ENCODE results near the gene SUPT7L. TPM values are rescaled to one million over a fixed set of nuclear protein-coding genes. Genes with fewer than 3 reads are reported as not detected.

SUPT7L gene
- polyA plus RNA-seq, 1 donor (not counting 4 experiments of a cell fraction or from before 2014, with no cell fraction given) = 39.8 TPM

GRCh38 chr2:27708257-27708654 lies 44.8 kb upstream of the SUPT7L start:
- no peaks in the 10 kb centered on the region for H3K36me3 ChIP-seq (ENCODE audit: control insufficient read depth in 2 of 2, extremely low read depth in 1 of 2, insufficient read depth in 2 of 2, low read length in 2 of 2)
- no peak overlapping the region for H3K4me2 ChIP-seq (ENCODE audit: control insufficient read depth, extremely low read depth, insufficient read depth, low read depth, low read length)
- no peak overlapping the region for H3K27ac ChIP-seq (ENCODE audit: control insufficient read depth, insufficient read depth, low read length)
- H3K9ac ChIP-seq (ENCODE audit: control insufficient read depth, extremely low read depth, insufficient read depth, low read length) = no peak overlapping the region
- no peaks in the 10 kb centered on the region for H3K79me2 ChIP-seq (ENCODE audit: control insufficient read depth, insufficient read depth, low read length)
- H3K4me3 ChIP-seq (ENCODE audit: control insufficient read depth in 2 of 3, extremely low read depth in 1 of 3, insufficient read depth in 2 of 3, low read depth in 1 of 3, low read length in 3 of 3) = no peak overlapping the region
- DNase-seq (ENCODE audit: low read depth, low spot score) (no peak), FAIRE-seq (no peak)
- no peaks in the 10 kb centered on the region for H3K9me1 ChIP-seq (ENCODE audit: control insufficient read depth, extremely low read depth, insufficient read depth, low read length)
- no peaks in the 10 kb centered on the region for H4K20me1 ChIP-seq (ENCODE audit: control insufficient read depth, extremely low read depth, insufficient read depth, low read length)
- H3K27me3 ChIP-seq (ENCODE audit: control insufficient read depth, extremely low read depth, insufficient read depth, low read length) = no peaks in the 10 kb centered on the region
- TF ChIP-seq EZH2 (IDR thresholded peaks at IDR 0.05; ENCODE audit: low read length) = no peak
- no peak for TF ChIP-seq CTCF (optimal IDR thresholded peaks at IDR 0.05 in 1 of 3, IDR thresholded peaks at IDR 0.05 in 1 of 3, conservative IDR thresholded peaks at IDR 0.05 in 1 of 3; ENCODE audit: extremely low read depth in 1 of 3, insufficient read depth in 2 of 3, low read length in 3 of 3)
- H3K4me1 ChIP-seq (ENCODE audit: control insufficient read depth, extremely low read depth, insufficient read depth, low read length) = peaks cover 51% of the 10 kb centered on the region
- dilution Hi-C loops (cut with MboI; ENCODE audit: extremely low pct_ligation_motif_present, low sequenced_read_pairs) = no loop called here
- no peak overlapping the region for H2AFZ ChIP-seq (ENCODE audit: control insufficient read depth, low read length)
- no peaks in the 10 kb centered on the region for H3K9me3 ChIP-seq (ENCODE audit: control insufficient read depth, low read depth, low read length)

GRCh38 chr2:27707462-27708256 lies 44.2 kb upstream of the SUPT7L start:
- no peak overlapping the region for H3K9ac ChIP-seq (ENCODE audit: control insufficient read depth, extremely low read depth, insufficient read depth, low read length)
- H3K27ac ChIP-seq (ENCODE audit: control insufficient read depth, insufficient read depth, low read length) = no peak overlapping the region
- H3K4me2 ChIP-seq (ENCODE audit: control insufficient read depth, extremely low read depth, insufficient read depth, low read depth, low read length) = no peak overlapping the region
- DNase-seq (ENCODE audit: low read depth, low spot score) (no peak), FAIRE-seq (no peak)
- H2AFZ ChIP-seq (ENCODE audit: control insufficient read depth, low read length) = no peak overlapping the region
- no peaks in the 10 kb centered on the region for H3K79me2 ChIP-seq (ENCODE audit: control insufficient read depth, insufficient read depth, low read length)
- TF ChIP-seq EZH2 (IDR thresholded peaks at IDR 0.05; ENCODE audit: low read length) (no peak), CTCF (optimal IDR thresholded peaks at IDR 0.05 in 1 of 3, IDR thresholded peaks at IDR 0.05 in 1 of 3, conservative IDR thresholded peaks at IDR 0.05 in 1 of 3; ENCODE audit: extremely low read depth in 1 of 3, insufficient read depth in 2 of 3, low read length in 3 of 3) (no peak)
- H3K4me1 ChIP-seq (ENCODE audit: control insufficient read depth, extremely low read depth, insufficient read depth, low read length) = peaks cover 51% of the 10 kb centered on the region
- dilution Hi-C loops (cut with MboI; ENCODE audit: extremely low pct_ligation_motif_present, low sequenced_read_pairs) = no loop called here
- H3K36me3 ChIP-seq (ENCODE audit: control insufficient read depth in 2 of 2, extremely low read depth in 1 of 2, insufficient read depth in 2 of 2, low read length in 2 of 2) = no peaks in the 10 kb centered on the region
- no peak overlapping the region for H3K4me3 ChIP-seq (ENCODE audit: control insufficient read depth in 2 of 3, extremely low read depth in 1 of 3, insufficient read depth in 2 of 3, low read depth in 1 of 3, low read length in 3 of 3)
- H3K27me3 ChIP-seq (ENCODE audit: control insufficient read depth, extremely low read depth, insufficient read depth, low read length) = no peaks in the 10 kb centered on the region
- no peaks in the 10 kb centered on the region for H4K20me1 ChIP-seq (ENCODE audit: control insufficient read depth, extremely low read depth, insufficient read depth, low read length)
- no peaks in the 10 kb centered on the region for H3K9me3 ChIP-seq (ENCODE audit: control insufficient read depth, low read depth, low read length)
- H3K9me1 ChIP-seq (ENCODE audit: control insufficient read depth, extremely low read depth, insufficient read depth, low read length) = no peaks in the 10 kb centered on the region

Measured in keratinocyte (primary cell).